CD4-positive, alpha-beta T cell (primary cell): ENCODE data around the gene ZNF438. TPM values are rescaled to one million over a fixed set of nuclear protein-coding genes. Genes with fewer than 3 reads are reported as not detected.

Source experiments
- ATAC-seq: fragments of 200-7000 bp; cut with Tn5 transposase; one replicate; pipeline ENCODE4 v1.10.0; 2022; ENCODE audit warnings: mild to moderate bottlenecking; ENCODE audit not compliant: poor library complexity
- CTCF ChIA-PET: fragments of 350-600 bp; sonication (Branson Sonifier 250); formaldehyde crosslinking; loops from one replicate; lab custom pipeline; 2021; ENCODE audit warnings: antibody characterized with exemption, inconsistent platforms; lab: Charles Lee
- POLR2A ChIA-PET: fragments of 350-600 bp; sonication (Branson Sonifier 250); formaldehyde crosslinking; loops from one replicate; lab custom pipeline; 2021; ENCODE audit warnings: antibody characterized with exemption, inconsistent platforms; lab: Charles Lee
- DNase-seq, 14 experiments: peaks; one replicate each; pipeline ENCODE4 v3.0.0-alpha.2; 2013 to 2020; ENCODE audit warnings: mixed read lengths in 2 of 14
- H3K27ac ChIP-seq, 2 donors: one replicate each; pipeline versions ENCODE4 v1.5.1 to v1.7.0; 2013; ENCODE audit warnings: low read length in 2 of 2, low read depth in 1 of 2, mild to moderate bottlenecking in 1 of 2
- H3K27me3 ChIP-seq, 2 experiments: 1 replicate in 1 of 2; 2 replicates in 1 of 2; pipeline versions ENCODE4 v1.6.1 to v1.7.0; 2013; ENCODE audit warnings: low read length in 2 of 2, control low read depth in 1 of 2, mild to moderate bottlenecking in 1 of 2, moderate library complexity in 1 of 2; ENCODE audit not compliant: insufficient read depth in 2 of 2, control insufficient read depth in 1 of 2
- H3K36me3 ChIP-seq: one replicate; pipeline ENCODE4 v1.6.1; 2013; ENCODE audit warnings: low read length, control low read depth; ENCODE audit not compliant: insufficient read depth
- H3K4me1 ChIP-seq: one replicate; pipeline ENCODE4 v1.6.1; 2013; ENCODE audit warnings: low read length, control low read depth; ENCODE audit not compliant: insufficient read depth
- H3K4me3 ChIP-seq: one replicate; pipeline ENCODE4 v1.5.1; 2013; ENCODE audit warnings: mild to moderate bottlenecking, low read length, moderate library complexity
- H3K9me3 ChIP-seq, 2 experiments: 1 replicate in 1 of 2; 2 replicates in 1 of 2; pipeline versions ENCODE4 v1.6.1 to v1.7.0; 2013; ENCODE audit warnings: low read length in 2 of 2, mild to moderate bottlenecking in 2 of 2, control low read depth in 1 of 2, moderate library complexity in 1 of 2; ENCODE audit not compliant: control insufficient read depth in 1 of 2, insufficient read depth in 1 of 2
- H3K27ac Mint-ChIP-seq: one replicate; pipeline ENCODE4 v1.8.0; 2020; ENCODE audit warnings: mixed read lengths
- H3K27me3 Mint-ChIP-seq: one replicate; pipeline ENCODE4 v1.8.0; 2021; ENCODE audit warnings: mixed read lengths
- H3K36me3 Mint-ChIP-seq: one replicate; pipeline ENCODE4 v1.8.0; 2021; ENCODE audit warnings: low read depth, mixed read lengths
- H3K4me1 Mint-ChIP-seq: one replicate; pipeline ENCODE4 v1.8.0; 2021; ENCODE audit warnings: low read depth, mixed read lengths
- H3K4me3 Mint-ChIP-seq: one replicate; pipeline ENCODE4 v1.8.0; 2020; ENCODE audit warnings: mild to moderate bottlenecking, mixed read lengths
- H3K9me3 Mint-ChIP-seq: one replicate; pipeline ENCODE4 v1.8.0; 2020; ENCODE audit warnings: mixed read lengths
- CTCF ChIP-seq: fragments of 200-600 bp; IDR thresholded peaks from one replicate; pipeline ENCODE4 v1.8.0; 2022; ENCODE audit warnings: antibody characterized with exemption, mild to moderate bottlenecking
- intact Hi-C, 2 experiments: fragments of 100-400 bp; cut with DNase I in 1 of 2; cut with micrococcal nuclease in 1 of 2; formaldehyde crosslinking; loops; one replicate each; pipeline versions ENCODE4 v1.15.1 to v1.9.0; 2023 to 2025; cut with DNase I, micrococcal nuclease
- total RNA-seq, 174 experiments: library from RNA in 2 of 174; stranded (reverse) in 2 of 174; gene quantifications; one replicate each; pipeline ENCODE4 v1.2.3 and lab custom pipeline; 2021 to 2026

Gene ZNF438
- total RNA-seq, 2 experiments from 2014 or later = 1.9 to 2.0 TPM

GRCh38 chr10:30847642-30848041, 184.0 kb downstream of the ZNF438 start:
- no peak for ATAC-seq

GRCh38 chr10:30847199-30847598, 184.5 kb downstream of the ZNF438 start:
- ChIA-PET POLR2A (interaction anchor here (1.1 kb wide), 1 partner anchor 63 kb away, joined by 10 read pairs; no protein-coding TSS in a partner anchor), CTCF (no interaction called here)
- Mint-ChIP-seq H3K27ac (no peak overlapping the region), H3K36me3 (no peaks in the 10 kb centered on the region), H3K4me3 (no peak overlapping the region), H3K27me3 (no peaks in the 10 kb centered on the region), H3K4me1 (peaks cover 10% of the 10 kb centered on the region), H3K9me3 (no peaks in the 10 kb centered on the region)
- Histone ChIP-seq H3K36me3 (no peaks in the 10 kb centered on the region), H3K4me3 (no peak overlapping the region), H3K9me3 (no peaks in the 10 kb centered on the region), H3K27ac (no peak overlapping the region), H3K4me1 (no peaks in the 10 kb centered on the region), H3K27me3 (no peaks in the 10 kb centered on the region)
- ATAC-seq = no peak
- TF ChIP-seq CTCF = no peak
- intact Hi-C loops = loop anchor here (1.0 to 5.0 kb wide), 2 partner anchors 63 to 65 kb away; no protein-coding TSS in a partner anchor
- DNase-seq = no peak

More at GRCh38 chr10:30847642-30848041, 184.0 kb downstream of the ZNF438 start:
- DNase-seq = no peak
- Mint-ChIP-seq H3K9me3 (no peaks in the 10 kb centered on the region), H3K36me3 (no peaks in the 10 kb centered on the region), H3K4me1 (peaks cover 10% of the 10 kb centered on the region), H3K27me3 (no peaks in the 10 kb centered on the region), H3K27ac (no peak overlapping the region), H3K4me3 (no peak overlapping the region)
- ChIA-PET CTCF (no interaction called here), POLR2A (interaction anchor here (1.1 kb wide), 1 partner anchor 64 kb away, joined by 10 read pairs; no protein-coding TSS in a partner anchor)
- Histone ChIP-seq H3K27me3 (no peaks in the 10 kb centered on the region), H3K9me3 (no peaks in the 10 kb centered on the region), H3K27ac (no peak overlapping the region), H3K4me3 (no peak overlapping the region), H3K36me3 (no peaks in the 10 kb centered on the region), H3K4me1 (no peaks in the 10 kb centered on the region)
- no peak for TF ChIP-seq CTCF
- intact Hi-C loops = loop anchor here (1.0 to 5.0 kb wide), 2 partner anchors 63 to 65 kb away; no protein-coding TSS in a partner anchor

GRCh38 chr10:30846710-30847109, 185.0 kb downstream of the ZNF438 start:
- Histone ChIP-seq H3K27me3 (no peaks in the 10 kb centered on the region), H3K27ac (no peak overlapping the region), H3K4me3 (no peak overlapping the region), H3K36me3 (no peaks in the 10 kb centered on the region), H3K4me1 (no peaks in the 10 kb centered on the region), H3K9me3 (no peaks in the 10 kb centered on the region)
- ATAC-seq (no peak), DNase-seq (no peak)
- Mint-ChIP-seq H3K4me1 (peaks cover 10% of the 10 kb centered on the region), H3K27ac (no peak overlapping the region), H3K27me3 (no peaks in the 10 kb centered on the region), H3K9me3 (no peaks in the 10 kb centered on the region), H3K36me3 (no peaks in the 10 kb centered on the region), H3K4me3 (no peak overlapping the region)
- CTCF ChIA-PET = no interaction called here
- no peak for TF ChIP-seq CTCF
- intact Hi-C loops = loop anchor here (1.0 to 5.0 kb wide), 2 partner anchors 62 to 64 kb away; no protein-coding TSS in a partner anchor
- POLR2A ChIA-PET = interaction anchor here (1.1 kb wide), 1 partner anchor 63 kb away, joined by 10 read pairs; no protein-coding TSS in a partner anchor
